HG03571 (cell line): ENCODE data around the gene FAM168A.
A peak's percentile ranks its signal among the peaks of the same experiment; 100 is the strongest.

Source experiments
- ATAC-seq: cut with Tn5 transposase; IDR thresholded peaks from one replicate; pipeline ENCODE4 v1.9.1; 2021; ENCODE audit not compliant: unreplicated experiment

Gene FAM168A

DNA sequence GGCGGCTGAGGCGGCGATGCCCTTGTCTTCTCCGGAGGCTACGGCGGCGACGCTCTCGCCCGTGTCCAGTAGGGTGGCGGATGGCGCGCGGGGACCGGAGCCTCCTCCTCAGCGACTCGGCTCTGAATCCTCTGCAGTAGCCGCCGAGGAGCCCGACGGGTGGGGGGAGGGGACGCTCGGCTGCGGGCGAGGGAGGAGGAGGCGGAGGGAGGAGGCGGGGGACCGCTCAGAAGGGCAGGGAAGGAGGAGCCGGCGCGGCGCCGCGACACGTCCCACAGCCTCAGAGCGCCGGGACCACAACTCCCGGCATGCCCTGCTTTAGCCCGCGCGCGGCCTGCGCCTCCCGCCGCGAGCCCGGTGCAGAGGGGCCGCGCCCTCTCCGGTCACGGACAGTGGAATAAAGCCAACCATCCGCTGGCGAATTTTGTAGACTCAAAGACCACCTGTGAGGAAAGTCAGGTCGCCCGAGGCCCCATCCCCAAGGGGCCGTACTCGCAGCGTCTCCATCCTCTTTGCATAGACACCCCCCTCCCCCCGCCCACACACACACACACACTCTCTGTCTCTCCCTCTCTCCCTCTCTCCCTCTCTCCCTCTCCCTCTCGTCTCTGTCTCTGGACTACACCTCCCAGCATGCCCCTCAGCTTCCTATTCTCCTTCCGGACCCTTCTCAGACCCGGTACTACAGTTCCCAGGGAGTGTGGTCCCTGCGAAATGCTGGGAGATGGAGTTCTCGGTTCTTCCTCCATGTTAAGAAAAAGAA lies at the start of gene FAM168A:
TSS of gene FAM168A (minus strand) at position 157 of the 763 bp plus-strand sequence. CDS start 129,638 bp downstream, outside the sequence.
- ATAC-seq: peak; percentile 93

- no peak for ATAC-seq
These were observed 49.7 kb upstream of the FAM168A start for GRCh38 chr11:73647459-73648100.

- ATAC-seq: no peak
These were observed 48.2 kb upstream of the FAM168A start, which contains the start of gene PLEKHB1 for GRCh38 chr11:73645972-73646631. PLEKHB1 (plus strand) TSS chr11:73646581; CDS start chr11:73646609, 28 bp downstream.

DNA sequence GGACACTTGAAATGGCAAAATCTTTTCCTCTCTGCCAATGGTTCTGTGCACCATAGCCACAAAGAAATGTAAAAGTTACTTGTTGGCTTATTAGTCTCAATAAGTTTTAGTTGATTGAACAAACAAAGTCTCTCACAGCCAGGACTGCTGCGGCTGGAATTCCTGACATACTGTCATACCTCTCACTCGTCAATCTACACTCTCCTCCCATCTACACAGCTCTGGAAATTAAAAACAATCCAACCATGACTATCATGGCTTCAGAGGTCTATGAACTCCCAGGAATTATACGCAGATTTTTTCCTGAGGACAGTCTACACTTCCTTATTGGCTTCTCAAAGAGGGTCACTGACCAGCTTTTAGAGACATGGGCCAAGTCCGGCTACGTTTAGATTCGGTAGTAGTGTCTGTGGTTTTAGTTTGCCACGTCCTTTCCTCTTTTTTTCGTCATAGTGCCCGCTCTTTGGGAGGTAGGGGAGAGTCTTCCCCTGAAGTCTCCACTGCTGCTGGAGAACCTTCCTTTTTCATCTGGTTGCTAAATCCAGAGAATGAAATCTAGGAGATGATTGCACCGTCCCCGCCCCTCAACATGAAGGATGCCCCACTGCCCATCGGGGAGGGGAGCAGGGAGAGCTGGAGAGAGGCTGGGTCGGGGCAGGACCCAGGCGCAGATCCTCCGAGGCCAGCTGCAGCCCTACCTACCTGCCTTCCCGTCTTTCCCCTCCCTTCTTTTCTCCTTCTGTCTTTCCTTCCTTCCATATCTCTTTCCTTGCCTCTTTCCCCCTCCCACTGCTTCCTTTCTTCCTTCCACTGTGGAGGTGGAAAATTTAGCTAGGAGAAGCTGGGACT lies 47.4 kb upstream of the FAM168A start:
- no peak for ATAC-seq

DNA sequence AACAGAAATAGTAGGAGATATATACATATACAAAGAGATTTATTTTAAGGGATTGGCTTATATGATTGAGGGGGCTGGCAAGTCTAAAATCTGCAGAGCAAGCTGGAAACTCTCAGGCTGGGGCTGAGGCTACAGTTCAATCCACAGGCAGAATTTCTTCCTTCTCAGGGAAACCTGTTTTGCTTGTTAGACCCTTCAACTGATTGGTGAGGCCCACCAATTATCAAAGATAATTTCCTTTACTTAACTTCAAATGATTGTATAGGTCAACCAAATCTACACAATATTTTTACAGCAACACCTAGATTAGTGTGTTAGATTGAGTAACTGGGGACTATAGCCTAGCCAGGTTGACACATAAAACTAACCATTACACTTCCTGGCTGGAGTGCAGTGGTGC lies 43.8 kb upstream of the FAM168A start:
- ATAC-seq: no peak

GRCh38 chr11:73640592-73640991 lies 42.7 kb upstream of the FAM168A start:
- ATAC-seq: no peak

DNA sequence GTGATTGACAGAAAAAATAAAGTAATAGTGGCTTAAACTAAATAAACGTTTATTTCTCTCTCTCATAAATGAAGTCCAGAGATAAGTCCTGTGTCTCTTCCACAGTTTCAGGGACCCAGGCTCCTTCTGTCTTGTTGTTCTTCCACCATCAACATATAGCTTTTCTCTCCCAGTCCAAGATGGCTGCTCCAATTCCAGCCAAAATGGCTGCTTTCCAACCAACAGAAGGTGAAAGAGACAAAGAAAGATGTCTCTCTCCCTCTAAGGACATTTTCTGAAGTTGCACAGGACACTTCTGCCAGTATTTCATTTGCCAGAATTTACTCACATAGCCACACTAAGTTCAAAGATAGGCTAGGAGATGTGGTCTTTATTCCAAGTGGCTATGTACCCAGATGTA lies 39.1 kb upstream of the FAM168A start:
- no peak for ATAC-seq

DNA sequence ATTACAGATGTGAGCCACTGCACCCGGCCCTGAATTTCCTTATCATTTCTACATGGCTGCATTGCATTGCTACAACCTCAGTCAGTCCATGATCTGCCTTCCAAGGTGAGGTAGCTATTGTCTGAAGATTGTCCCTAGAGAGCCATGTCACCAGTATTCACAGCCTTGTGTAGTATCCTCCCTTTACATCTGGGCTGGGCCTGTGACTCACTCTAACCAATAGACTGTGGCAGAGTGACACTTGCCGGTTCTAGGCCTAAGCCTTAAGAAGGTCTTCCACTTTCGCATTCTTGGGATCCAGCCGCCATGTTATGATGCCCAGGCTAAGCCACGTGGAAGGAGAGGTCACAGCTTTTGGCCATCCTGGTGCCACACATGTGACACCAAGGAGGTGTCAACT lies 38.3 kb upstream of the FAM168A start:
- ATAC-seq: no peak

GRCh38 chr11:73635721-73636120 lies 37.8 kb upstream of the FAM168A start:
- no peak for ATAC-seq

DNA sequence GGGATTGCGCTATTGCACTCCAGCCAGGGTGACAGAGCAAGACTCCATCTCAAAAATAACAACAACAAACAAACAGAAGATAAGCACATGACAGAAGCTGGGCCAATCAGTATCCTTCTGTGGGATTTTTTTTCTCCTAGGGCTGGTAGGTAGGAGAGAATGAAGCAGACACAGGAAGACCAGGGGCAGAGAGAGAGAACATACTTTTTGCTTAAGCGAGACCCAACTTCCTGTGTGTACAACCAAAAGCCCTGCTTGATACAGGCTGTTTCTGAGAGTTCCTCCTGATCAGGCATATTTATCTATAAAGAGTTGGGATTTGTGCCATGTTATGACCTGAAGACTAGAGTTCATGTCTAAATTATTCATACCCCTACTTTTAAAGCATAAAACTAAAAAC lies 36.1 kb upstream of the FAM168A start:
- ATAC-seq: no peak

DNA sequence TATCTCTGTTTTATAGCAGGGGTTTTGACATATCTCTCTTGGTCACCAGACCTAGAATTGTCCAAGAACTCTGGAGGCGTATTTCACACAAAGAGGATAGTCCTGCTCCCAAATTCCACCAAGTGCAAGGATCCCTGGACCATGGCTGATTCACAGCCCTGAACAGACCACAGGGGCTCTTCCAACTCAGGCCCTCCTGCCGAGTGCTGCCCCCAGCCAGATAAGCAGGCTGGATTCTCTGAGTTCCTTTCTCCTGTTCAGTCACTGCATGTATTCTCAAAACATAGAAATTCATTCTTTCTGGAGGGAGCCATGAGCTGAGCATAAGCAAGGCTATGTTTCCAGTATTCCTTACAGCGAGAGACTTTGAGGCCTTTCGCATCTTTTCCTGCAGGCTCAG lies 35.1 kb upstream of the FAM168A start:
- no peak for ATAC-seq

DNA sequence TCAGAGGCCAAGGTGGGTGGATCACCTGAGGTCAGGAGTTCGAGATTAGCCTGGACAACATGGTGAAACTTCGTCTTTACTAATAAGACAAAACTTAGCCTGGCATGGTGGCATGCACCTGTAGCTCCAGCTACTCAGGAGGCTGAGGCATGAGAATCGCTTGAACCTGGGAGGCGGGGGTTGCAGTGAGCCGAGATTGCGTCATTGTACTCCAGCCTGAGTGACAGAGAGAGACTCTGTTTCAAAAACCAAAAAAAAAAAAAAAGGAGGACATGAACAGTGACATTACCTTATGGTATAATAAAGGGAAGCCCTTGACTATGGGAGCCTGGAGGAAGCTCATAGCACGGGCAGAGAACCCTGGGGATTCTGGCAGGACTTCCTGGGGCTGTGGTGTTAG lies 32.0 kb upstream of the FAM168A start:
- no peak for ATAC-seq

- no peak for ATAC-seq
These were observed 27.9 kb upstream of the FAM168A start for GRCh38 chr11:73625696-73626318.

DNA sequence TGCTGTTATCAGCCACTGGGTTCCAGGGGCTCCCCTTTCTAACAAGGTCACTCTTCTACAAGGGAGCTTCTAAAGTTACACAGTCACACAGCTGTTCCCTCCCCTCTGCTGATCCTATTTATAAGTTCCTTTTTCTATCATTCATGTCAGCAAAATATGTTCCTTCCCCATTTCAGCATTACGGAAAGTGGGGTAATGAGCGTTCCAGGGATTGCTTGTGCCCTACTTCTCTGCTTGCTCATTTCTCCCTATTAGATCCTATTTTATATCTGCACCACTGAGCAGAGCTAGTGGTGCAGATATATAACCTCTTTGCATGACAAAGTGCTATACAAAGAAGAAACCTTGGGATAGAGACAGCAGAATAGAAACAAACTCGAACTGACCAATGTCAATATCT lies 25.8 kb upstream of the FAM168A start:
- ATAC-seq: no peak

GRCh38 chr11:73622926-73623593 lies 25.1 kb upstream of the FAM168A start:
- ATAC-seq: no peak

- no peak for ATAC-seq
These were observed 16.7 kb upstream of the FAM168A start for GRCh38 chr11:73614591-73614990.

GRCh38 chr11:73612601-73613140 lies 14.8 kb upstream of the FAM168A start:
- ATAC-seq: no peak

- no peak for ATAC-seq
These were observed 937 bp upstream of the FAM168A start for GRCh38 chr11:73598719-73599379.

GRCh38 chr11:73597336-73597955 lies 466 bp downstream of the FAM168A start:
- ATAC-seq: no peak
